ENCODE measurements around the gene MCM8.

DNA sequence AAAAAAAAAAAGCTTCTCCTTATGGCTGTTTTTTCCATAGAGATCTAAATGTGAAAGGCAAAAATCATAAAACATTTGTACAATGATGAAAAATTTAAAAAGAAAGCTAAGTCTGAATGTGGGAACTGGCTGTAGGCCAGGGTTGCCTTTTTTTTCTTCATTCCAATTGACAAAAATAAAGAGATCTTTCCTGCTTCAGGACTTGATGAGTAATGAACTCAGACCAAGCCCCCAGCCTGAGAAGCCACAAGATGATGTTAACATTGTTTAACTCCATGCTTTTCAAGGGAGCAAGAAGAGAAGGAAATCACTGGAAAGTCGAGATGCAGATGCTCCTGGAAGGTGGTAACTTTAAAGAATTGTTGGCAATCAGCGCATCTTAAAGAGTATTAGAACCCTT, 41.5 kb upstream of the MCM8 start:
- TF ChIP-seq, protein P1, sequence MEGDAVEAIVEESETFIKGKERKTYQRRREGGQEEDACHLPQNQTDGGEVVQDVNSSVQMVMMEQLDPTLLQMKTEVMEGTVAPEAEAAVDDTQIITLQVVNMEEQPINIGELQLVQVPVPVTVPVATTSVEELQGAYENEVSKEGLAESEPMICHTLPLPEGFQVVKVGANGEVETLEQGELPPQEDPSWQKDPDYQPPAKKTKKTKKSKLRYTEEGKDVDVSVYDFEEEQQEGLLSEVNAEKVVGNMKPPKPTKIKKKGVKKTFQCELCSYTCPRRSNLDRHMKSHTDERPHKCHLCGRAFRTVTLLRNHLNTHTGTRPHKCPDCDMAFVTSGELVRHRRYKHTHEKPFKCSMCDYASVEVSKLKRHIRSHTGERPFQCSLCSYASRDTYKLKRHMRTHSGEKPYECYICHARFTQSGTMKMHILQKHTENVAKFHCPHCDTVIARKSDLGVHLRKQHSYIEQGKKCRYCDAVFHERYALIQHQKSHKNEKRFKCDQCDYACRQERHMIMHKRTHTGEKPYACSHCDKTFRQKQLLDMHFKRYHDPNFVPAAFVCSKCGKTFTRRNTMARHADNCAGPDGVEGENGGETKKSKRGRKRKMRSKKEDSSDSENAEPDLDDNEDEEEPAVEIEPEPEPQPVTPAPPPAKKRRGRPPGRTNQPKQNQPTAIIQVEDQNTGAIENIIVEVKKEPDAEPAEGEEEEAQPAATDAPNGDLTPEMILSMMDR (IDR thresholded peaks at IDR 0.05) = no peak
- no peak for TF ChIP-seq POLR2A (IDR thresholded peaks at IDR 0.05)

Measured in thyroid gland (tissue), 4 donors.